Rectal smooth muscle tissue (tissue), 1 donor: ENCODE data around the gene ACSL3.

ENCODE experiments used
- H3K27ac ChIP-seq: one replicate; pipeline ENCODE4 v1.7.0; 2013; ENCODE audit warnings: low read depth, low read length, inconsistent platforms
- H3K27me3 ChIP-seq: one replicate; pipeline ENCODE4 v1.7.0; 2013; ENCODE audit warnings: low read length; ENCODE audit not compliant: control insufficient read depth, insufficient read depth
- H3K36me3 ChIP-seq: one replicate; pipeline ENCODE4 v1.7.0; 2013; ENCODE audit warnings: low read length; ENCODE audit not compliant: control insufficient read depth, insufficient read depth
- H3K4me1 ChIP-seq: one replicate; pipeline ENCODE4 v1.7.0; 2013; ENCODE audit warnings: low read length; ENCODE audit not compliant: control insufficient read depth, insufficient read depth
- H3K4me3 ChIP-seq: one replicate; pipeline ENCODE4 v1.7.0; 2013; ENCODE audit warnings: low read length
- H3K9ac ChIP-seq: one replicate; pipeline ENCODE4 v1.7.0; 2013; ENCODE audit warnings: low read length

The ACSL3 gene

GRCh38 chr2:222944971-222945740 lies 84.3 kb downstream of the ACSL3 start:
- no peaks in the 10 kb centered on the region for H3K27me3 ChIP-seq
- H3K36me3 ChIP-seq = no peaks in the 10 kb centered on the region
- no peak overlapping the region for H3K9ac ChIP-seq
- H3K27ac ChIP-seq = no peak overlapping the region
- H3K4me3 ChIP-seq = no peak overlapping the region
- no peaks in the 10 kb centered on the region for H3K4me1 ChIP-seq

GRCh38 chr2:222945887-222946286 lies 85.1 kb downstream of the ACSL3 start:
- H3K27me3 ChIP-seq = no peaks in the 10 kb centered on the region
- H3K27ac ChIP-seq = no peak overlapping the region
- H3K9ac ChIP-seq = no peak overlapping the region
- no peaks in the 10 kb centered on the region for H3K36me3 ChIP-seq
- H3K4me3 ChIP-seq = no peak overlapping the region
- H3K4me1 ChIP-seq = no peaks in the 10 kb centered on the region

DNA sequence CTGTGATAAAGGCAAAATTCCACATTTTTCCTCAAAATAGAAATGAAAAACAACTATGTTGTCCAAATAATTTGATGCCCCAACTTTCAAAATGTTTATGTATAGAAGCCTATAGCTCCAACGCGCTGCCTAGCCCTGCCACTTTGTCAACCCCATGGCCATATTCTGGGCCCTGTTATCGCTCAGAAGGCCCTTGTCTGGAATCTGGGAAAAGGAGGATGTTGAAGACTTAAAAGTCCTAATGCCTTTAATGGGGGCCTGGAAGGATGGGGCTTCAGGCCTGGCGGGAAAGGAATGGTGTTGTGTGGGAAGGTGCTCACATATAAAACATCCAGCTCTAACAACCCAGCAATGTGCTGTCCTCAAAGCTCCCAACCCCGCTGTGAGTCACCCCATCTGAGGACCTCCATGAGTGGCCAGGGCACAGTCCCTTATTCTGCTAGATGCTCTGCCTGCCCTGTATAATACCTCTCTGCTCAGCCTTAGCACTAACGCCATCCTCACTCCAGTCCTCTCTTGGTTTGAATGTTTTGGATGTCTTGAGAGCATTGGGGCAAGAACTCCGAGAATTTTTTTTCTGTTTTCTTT lies 86.0 kb downstream of the ACSL3 start:
- no peak overlapping the region for H3K9ac ChIP-seq
- no peak overlapping the region for H3K4me3 ChIP-seq
- no peaks in the 10 kb centered on the region for H3K4me1 ChIP-seq
- no peaks in the 10 kb centered on the region for H3K27me3 ChIP-seq
- H3K27ac ChIP-seq = no peak overlapping the region
- H3K36me3 ChIP-seq = no peaks in the 10 kb centered on the region

- Histone ChIP-seq H3K27me3 (no peaks in the 10 kb centered on the region), H3K27ac (no peak overlapping the region), H3K4me1 (no peaks in the 10 kb centered on the region), H3K4me3 (no peak overlapping the region), H3K9ac (no peak overlapping the region), H3K36me3 (no peaks in the 10 kb centered on the region)
These were observed 88.2 kb downstream of the ACSL3 start for GRCh38 chr2:222949073-222949472.

- Histone ChIP-seq H3K9ac (no peak overlapping the region), H3K27me3 (no peaks in the 10 kb centered on the region), H3K4me3 (no peak overlapping the region), H3K4me1 (no peaks in the 10 kb centered on the region), H3K27ac (no peak overlapping the region), H3K36me3 (no peaks in the 10 kb centered on the region)
These were observed 89.0 kb downstream of the ACSL3 start for GRCh38 chr2:222949690-222950323.

DNA sequence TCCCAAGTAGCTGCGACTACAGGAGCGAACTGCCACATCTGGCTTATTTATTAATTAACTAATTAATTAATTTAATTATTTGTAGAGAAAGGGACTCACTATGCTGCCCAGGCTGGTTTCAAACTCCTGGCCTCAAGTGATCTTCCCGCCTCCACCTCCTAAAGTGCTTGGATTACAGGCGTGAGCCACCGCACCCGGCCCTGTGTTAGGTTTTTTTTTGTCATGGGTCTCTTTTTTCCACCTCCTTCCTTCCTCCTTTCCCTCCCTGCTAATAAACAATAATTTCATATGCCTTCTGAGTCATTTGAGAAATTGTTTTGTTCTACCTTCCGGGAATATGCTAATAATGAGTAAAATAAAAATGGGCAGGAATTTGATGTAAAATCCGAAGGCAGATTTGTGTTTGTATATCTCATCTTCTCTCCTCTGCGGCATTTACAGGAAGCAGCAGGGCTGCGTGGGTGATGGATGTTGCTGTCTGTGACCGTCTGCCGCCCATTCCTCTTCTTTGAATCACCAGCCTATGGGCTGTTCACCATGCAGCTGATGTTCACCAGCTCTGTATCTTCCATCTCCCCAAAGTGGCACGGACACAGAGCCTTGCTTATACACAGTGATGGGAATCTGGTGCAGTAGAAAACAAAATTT lies 89.9 kb downstream of the ACSL3 start:
- H3K27ac ChIP-seq = no peak overlapping the region
- H3K27me3 ChIP-seq = no peaks in the 10 kb centered on the region
- H3K9ac ChIP-seq = no peak overlapping the region
- no peak overlapping the region for H3K4me3 ChIP-seq
- H3K36me3 ChIP-seq = no peaks in the 10 kb centered on the region
- no peaks in the 10 kb centered on the region for H3K4me1 ChIP-seq

DNA sequence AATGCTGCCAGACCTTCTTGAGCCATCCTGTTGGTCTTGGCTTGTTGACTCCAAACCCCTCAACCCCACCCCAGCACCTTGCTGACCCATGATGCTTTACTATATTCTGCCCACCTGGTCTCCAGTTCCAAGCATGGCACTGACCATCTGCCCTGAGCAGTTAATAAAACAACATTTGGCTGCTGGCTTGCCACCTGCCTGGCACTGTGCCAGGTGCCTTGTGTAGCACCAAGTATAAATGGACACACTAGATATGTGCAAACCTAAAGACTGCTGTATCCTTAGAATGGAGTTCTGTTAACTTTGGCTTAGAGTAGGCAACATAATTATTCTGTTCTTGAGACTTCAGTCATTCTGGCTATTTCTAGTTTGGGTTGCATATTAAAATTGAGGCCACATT lies 91.4 kb downstream of the ACSL3 start:
- no peaks in the 10 kb centered on the region for H3K4me1 ChIP-seq
- no peaks in the 10 kb centered on the region for H3K36me3 ChIP-seq
- H3K9ac ChIP-seq = no peak overlapping the region
- H3K4me3 ChIP-seq = no peak overlapping the region
- no peaks in the 10 kb centered on the region for H3K27me3 ChIP-seq
- H3K27ac ChIP-seq = no peak overlapping the region

GRCh38 chr2:222955008-222955407 lies 94.2 kb downstream of the ACSL3 start:
- Histone ChIP-seq H3K36me3 (no peaks in the 10 kb centered on the region), H3K27ac (no peak overlapping the region), H3K4me3 (no peak overlapping the region), H3K4me1 (no peaks in the 10 kb centered on the region), H3K27me3 (no peaks in the 10 kb centered on the region), H3K9ac (no peak overlapping the region)

DNA sequence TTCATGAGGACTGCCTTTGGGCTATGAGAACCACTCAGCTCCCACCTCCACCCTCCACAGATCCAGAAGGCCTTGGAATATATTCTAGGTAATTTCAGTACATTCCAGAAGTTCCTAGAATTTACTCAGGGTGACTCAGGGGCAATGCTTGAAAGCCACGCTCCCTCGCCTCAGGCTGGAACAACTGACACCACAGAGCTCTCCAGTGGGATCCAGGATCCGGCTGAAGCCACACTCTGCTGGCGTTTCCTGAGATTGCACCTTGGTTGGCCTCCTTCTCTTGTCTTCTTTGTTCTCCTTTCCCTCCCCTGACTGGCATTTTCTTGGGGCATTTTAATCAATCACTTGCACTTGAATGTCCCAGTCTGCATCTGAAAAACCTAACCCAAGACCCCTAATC lies 98.5 kb downstream of the ACSL3 start:
- Histone ChIP-seq H3K9ac (no peak overlapping the region), H3K27ac (no peak overlapping the region)

GRCh38 chr2:222960126-222960525 lies 99.3 kb downstream of the ACSL3 start:
- Histone ChIP-seq H3K27ac (no peak overlapping the region), H3K36me3 (no peaks in the 10 kb centered on the region), H3K4me3 (no peak overlapping the region), H3K9ac (no peak overlapping the region), H3K4me1 (no peaks in the 10 kb centered on the region), H3K27me3 (no peaks in the 10 kb centered on the region)

More for the DNA sequence above, 98.5 kb downstream of the ACSL3 start:
- Histone ChIP-seq H3K36me3 (no peaks in the 10 kb centered on the region), H3K4me1 (no peaks in the 10 kb centered on the region), H3K4me3 (no peak overlapping the region), H3K27me3 (no peaks in the 10 kb centered on the region)

- Histone ChIP-seq H3K4me1 (no peaks in the 10 kb centered on the region), H3K36me3 (no peaks in the 10 kb centered on the region), H3K4me3 (no peak overlapping the region), H3K27me3 (no peaks in the 10 kb centered on the region), H3K27ac (no peak overlapping the region), H3K9ac (no peak overlapping the region)
These were observed 102.8 kb downstream of the ACSL3 start for GRCh38 chr2:222963641-222964040.

GRCh38 chr2:222964376-222965031 lies 103.7 kb downstream of the ACSL3 start:
- Histone ChIP-seq H3K9ac (no peak overlapping the region), H3K36me3 (no peaks in the 10 kb centered on the region), H3K27ac (no peak overlapping the region), H3K4me1 (no peaks in the 10 kb centered on the region), H3K27me3 (no peaks in the 10 kb centered on the region), H3K4me3 (no peak overlapping the region)
